Spleen (tissue), 13 donors: Measurements from ENCODE around the gene DRAP1. TPM values are rescaled to one million over a fixed set of nuclear protein-coding genes. Genes with fewer than 3 reads are reported as not detected.

ENCODE experiments used
- DNase-seq: peaks from one replicate; pipeline ENCODE4 v3.0.0-alpha.2; 2020
- H3K27ac ChIP-seq, 8 donors: fragments of 200-600 bp; sonication (generic) in 7 of 8; 1 replicate in 4 of 8; 2 replicates in 4 of 8; pipeline versions ENCODE4 v1.5.0 to v1.8.0; 2016 to 2021; ENCODE audit warnings: inconsistent platforms in 4 of 8, mild to moderate bottlenecking in 4 of 8, moderate library complexity in 1 of 8
- H3K27me3 ChIP-seq, 7 donors: fragments of 200-600 bp; sonication (generic) in 6 of 7; replicated peaks in 1 of 7; 1 replicate in 4 of 7; 2 replicates in 3 of 7; pipeline versions ENCODE4 v1.5.0 to v1.8.0; 2016 to 2021; ENCODE audit warnings: inconsistent platforms in 3 of 7, mild to moderate bottlenecking in 1 of 7
- H3K36me3 ChIP-seq, 6 donors: fragments of 200-600 bp; sonication (generic) in 5 of 6; 1 replicate in 4 of 6; 2 replicates in 2 of 6; pipeline versions ENCODE4 v1.5.0 to v1.8.0; 2016 to 2021; ENCODE audit warnings: inconsistent platforms in 2 of 6
- H3K4me1 ChIP-seq, 6 donors: fragments of 200-600 bp; sonication (generic) in 5 of 6; 1 replicate in 3 of 6; 2 replicates in 3 of 6; pipeline versions ENCODE4 v1.5.0 to v1.8.0; 2016 to 2021; ENCODE audit warnings: inconsistent platforms in 3 of 6
- H3K4me3 ChIP-seq, 8 donors: fragments of 200-600 bp; sonication (generic) in 7 of 8; 1 replicate in 4 of 8; 2 replicates in 4 of 8; pipeline versions ENCODE4 v1.5.0 to v1.8.0; 2016 to 2021; ENCODE audit warnings: inconsistent platforms in 4 of 8, mild to moderate bottlenecking in 4 of 8, moderate library complexity in 2 of 8
- H3K9me3 ChIP-seq, 8 donors: fragments of 200-600 bp; sonication (generic) in 7 of 8; 1 replicate in 4 of 8; 2 replicates in 4 of 8; pipeline versions ENCODE4 v1.5.0 to v1.8.0; 2016 to 2021; ENCODE audit warnings: inconsistent platforms in 4 of 8
- CTCF ChIP-seq, 11 experiments: fragments of 200-600 bp in 7 of 11; fragments of 450-650 bp in 4 of 11; sonication (generic) in 4 of 11; IDR thresholded peaks in 8 of 11; conservative IDR thresholded peaks in 3 of 11; 1 replicate in 7 of 11; 2 replicates in 4 of 11; pipeline versions ENCODE4 v1.4.0 to v1.8.0; 2016 to 2021; ENCODE audit warnings: antibody characterized with exemption in 11 of 11, inconsistent platforms in 4 of 11, mild to moderate bottlenecking in 1 of 11
- POLR2A ChIP-seq, 3 donors: fragments of 450-650 bp; IDR thresholded peaks; one replicate each; pipeline ENCODE4 v1.5.1; 2017; ENCODE audit warnings: antibody characterized with exemption in 3 of 3, mild to moderate bottlenecking in 1 of 3
- POLR2AphosphoS5 ChIP-seq, 3 donors: sonication (generic); formaldehyde crosslinking; IDR thresholded peaks; one replicate each; pipeline ENCODE4 v1.5.1; 2017; ENCODE audit warnings: antibody characterized with exemption in 3 of 3
- WGBS, 5 donors: extraction: QIAGEN DNeasy Blood & Tissue Kit in 3 of 5; methylation state at CpG; one replicate each; pipeline versions ENCODE4 v1.1.5 to v1.1.7; 2013 to 2018; 5-methylcytosine and 5-hydroxymethylcytosine counted together
- intact Hi-C: fragments of 100-400 bp; cut with DNase I; formaldehyde crosslinking; loops from one replicate; pipeline ENCODE4 v1.15.0; 2023; ENCODE audit warnings: low total_unique reads
- long read RNA-seq, 2 donors: transcript quantifications; one replicate each; lab custom pipeline, GENCODE V29; 2026
- polyA plus RNA-seq, 3 donors: library from polyadenylated mRNA; stranded (reverse); fragments of 200-250 nt; gene quantifications; one replicate each; pipeline ENCODE4 v1.2.1, GENCODE V29; 2013
- total RNA-seq, 7 donors: library from RNA; depleted of rRNA in 3 of 7; stranded (reverse); fragments of >200 nt in 3 of 7; fragmentation: NEBNext Ultra II Directional in 4 of 7; extraction: Animal tissue kit (Norgen Biotek cat#: 25700) in 4 of 7; gene quantifications; one replicate each; pipeline versions ENCODE4 v1.1.0 to v1.2.1, GENCODE V29; 2016 to 2021
- donor health status: healthy with polysubstance abuse.
- donor health status: DM: no; HTN: no; CAD: no; lungs with moderate emphysema.
- donor health status: DM: no; HTN: no; CAD: no.
- donor health status: Bipolar disorder and iron deficiency.
- donor health status: healthy.
- donor health status: DM: no; HTN: no; CAD: no.
- donor health status: DM: yes; HTN: yes; CAD: no.

Gene DRAP1
- 10 to 100 TPM; 58.3 to 84.2 (median 69.6) TPM for total RNA-seq
- 100 to 1,000 TPM; 116 to 123 (median 122) TPM for polyA plus RNA-seq
- long read RNA-seq, donor 1, transcript DRAP1-209 (4 exons, 453 nt) = minor isoform, 10 of 64 reads
- long read RNA-seq, donor 1, transcript DRAP1-201 (7 exons, 989 nt) = major isoform, 48 of 64 reads
- long read RNA-seq, donor 1, partial matches to known transcripts = 0 of 64 reads
- long read RNA-seq, donor 1, other reads (novel, unspliced or antisense) = 0 of 64 reads
- long read RNA-seq, donor 2, transcript DRAP1-201 (7 exons, 989 nt) = major isoform, 57 of 70 reads
- long read RNA-seq, donor 2, partial matches to known transcripts = 0 of 70 reads
- long read RNA-seq, donor 2, other reads (novel, unspliced or antisense) = 0 of 70 reads

- peak; percentile 100 for DNase-seq
- 0 to 1% (median 1%) methylated on average over 24 to 59 of the region's 59 CpGs; no CpG with 5 or more reads in 1 of the 5 donors for WGBS, 5 donors
- Histone ChIP-seq H3K9me3 (no peaks in the 10 kb centered on the region), H3K27me3 (no peaks in the 10 kb centered on the region), H3K4me3 (peak within 1 kb of the TSS; percentile 85 to 100 (median 96)), H3K4me1 (peaks cover 45 to 81% (median 54%) of the 10 kb centered on the region in 6 donors), H3K27ac (peak within 1 kb of the TSS; percentile 91 to 98 (median 96)), H3K36me3 (peaks cover 0 to 52% (median 19%) of the 10 kb centered on the region in 6 donors)
- intact Hi-C loops = no loop called here
- TF ChIP-seq POLR2A (IDR thresholded peaks at IDR 0.05) = peak in 1 of 3 donors; percentile 82
- peak; percentile 84 to 91 (median 87) for TF ChIP-seq POLR2AphosphoS5 (IDR thresholded peaks at IDR 0.05)
- peak in 3 of 11 experiments; percentile 23 to 44 (median 40) for TF ChIP-seq CTCF (IDR thresholded peaks at IDR 0.05 in 8 of 11, conservative IDR thresholded peaks at IDR 0.05 in 3 of 11)
Observed at GRCh38 chr11:65919141-65919572, at the start of gene DRAP1. Gene DRAP1, plus strand, starts transcription at chr11:65919426. Its CDS starts 76 bp downstream, at chr11:65919502.

GRCh38 chr11:65869643-65870306, 49.5 kb upstream of the DRAP1 start:
- intact Hi-C loops = no loop called here

GRCh38 chr11:65870307-65870658, 48.9 kb upstream of the DRAP1 start:
- 40 to 54% (median 52%) methylated on average over 8 to 11 of the region's 11 CpGs for WGBS, 5 donors
- Histone ChIP-seq H3K27me3 (peaks cover 0 to 11% (median 0%) of the 10 kb centered on the region in 7 donors), H3K36me3 (peaks cover 0 to 32% (median 21%) of the 10 kb centered on the region in 6 donors), H3K4me1 (peaks cover 16 to 78% (median 48%) of the 10 kb centered on the region in 6 donors), H3K9me3 (no peaks in the 10 kb centered on the region), H3K4me3 (no peak overlapping the region), H3K27ac (peak overlapping the region in 6 of 8 donors; percentile 81 to 91 (median 84))
- intact Hi-C loops = no loop called here
- TF ChIP-seq POLR2AphosphoS5 (IDR thresholded peaks at IDR 0.05) = peak in 1 of 3 donors; percentile 24
- TF ChIP-seq POLR2A (IDR thresholded peaks at IDR 0.05) = no peak
- peak; percentile 80 for DNase-seq

More at GRCh38 chr11:65869643-65870306, 49.5 kb upstream of the DRAP1 start:
- TF ChIP-seq POLR2A (IDR thresholded peaks at IDR 0.05) (no peak), POLR2AphosphoS5 (IDR thresholded peaks at IDR 0.05) (peak; percentile 53 to 72 (median 56))
- H3K36me3 ChIP-seq = peaks cover 0 to 37% (median 26%) of the 10 kb centered on the region in 6 donors
- H3K4me3 ChIP-seq = no peak overlapping the region
- peak; percentile 69 for DNase-seq
- whole genome bisulfite sequencing, 5 donors = 77 to 85% (median 79%) methylated on average over 19 to 24 of the region's 24 CpGs
- H3K27me3 ChIP-seq = peaks cover 0 to 11% (median 0%) of the 10 kb centered on the region in 7 donors
- H3K9me3 ChIP-seq = no peaks in the 10 kb centered on the region
- peak overlapping the region in 5 of 8 donors; percentile 82 to 91 (median 85) for H3K27ac ChIP-seq
- peaks cover 16 to 78% (median 48%) of the 10 kb centered on the region in 6 donors for H3K4me1 ChIP-seq

GRCh38 chr11:65870706-65871681, 48.2 kb upstream of the DRAP1 start:
- Histone ChIP-seq H3K4me3 (peak overlapping the region in 1 of 8 donors; percentile 77), H3K36me3 (peaks cover 0 to 25% (median 14%) of the 10 kb centered on the region in 6 donors), H3K27me3 (peaks cover 0 to 11% (median 0%) of the 10 kb centered on the region in 7 donors), H3K9me3 (no peaks in the 10 kb centered on the region), H3K4me1 (peaks cover 16 to 78% (median 48%) of the 10 kb centered on the region in 6 donors), H3K27ac (peak overlapping the region in 7 of 8 donors; percentile 81 to 91 (median 83))
- peak; percentile 53 to 68 (median 65) for TF ChIP-seq POLR2AphosphoS5 (IDR thresholded peaks at IDR 0.05)
- TF ChIP-seq POLR2A (IDR thresholded peaks at IDR 0.05) = no peak
- peak; percentile 86 for DNase-seq
- intact Hi-C loops = no loop called here
- 46 to 58% (median 48%) methylated on average over 15 to 24 of the region's 24 CpGs for WGBS, 5 donors
